ENCODE measurements around the gene CNTRL.

- TF ChIP-seq POLR2A (IDR thresholded peaks at IDR 0.05) (no peak), CTCF (IDR thresholded peaks at IDR 0.05) (no peak)
These were observed 141.6 kb downstream of the CNTRL start for GRCh38 chr9:121216271-121216805.
